HUES6 (cell line): ENCODE measurements around the gene ARHGAP8.
"Not testable (repeated sequence)": the region's sequence is repeated elsewhere in the genome, so short reads cannot be mapped to it uniquely, and the experiment has no call there.

Experiments used
- H3K27ac ChIP-seq: 2 replicates; pipeline ENCODE4 v1.7.0; 2013; ENCODE audit warnings: low read depth, mild to moderate bottlenecking, low read length, inconsistent platforms
- H3K27me3 ChIP-seq: 2 replicates; pipeline ENCODE4 v1.6.1; 2013; ENCODE audit warnings: low read length; ENCODE audit not compliant: control insufficient read depth, insufficient read depth
- H3K36me3 ChIP-seq: 2 replicates; pipeline ENCODE4 v1.6.1; 2013; ENCODE audit warnings: low read length; ENCODE audit not compliant: control insufficient read depth, insufficient read depth
- H3K4me1 ChIP-seq: 2 replicates; pipeline ENCODE4 v1.6.1; 2013; ENCODE audit warnings: low read length; ENCODE audit not compliant: control insufficient read depth, insufficient read depth
- H3K4me3 ChIP-seq: 2 replicates; pipeline ENCODE4 v1.5.1; 2013; ENCODE audit warnings: low read depth, low read length
- H3K9ac ChIP-seq: one replicate; pipeline ENCODE4 v1.6.1; 2013; ENCODE audit warnings: mild to moderate bottlenecking, low read length
- H3K9me3 ChIP-seq: 2 replicates; pipeline ENCODE4 v1.6.1; 2013; ENCODE audit warnings: low read depth, low read length; ENCODE audit not compliant: control insufficient read depth, insufficient read depth

ARHGAP8 gene

DNA sequence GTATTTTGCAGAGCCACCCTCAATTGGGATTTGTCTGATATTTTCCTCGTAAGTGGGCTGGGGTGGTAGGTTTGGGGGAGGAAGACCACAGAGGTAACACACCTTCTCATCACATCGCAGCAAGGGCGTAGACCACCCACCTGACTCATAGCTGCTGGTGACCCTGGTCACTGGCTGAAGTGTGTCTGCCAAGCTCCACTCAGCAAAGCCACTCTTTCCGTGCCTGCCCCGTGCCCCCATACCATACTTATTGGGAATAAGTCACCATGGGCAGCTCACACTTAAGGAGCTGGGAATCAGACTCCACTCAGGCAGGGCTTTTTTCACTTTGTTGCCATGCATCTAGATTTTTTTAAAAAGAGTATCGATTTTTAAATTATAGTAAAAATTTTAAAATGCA is 145.9 kb downstream of the ARHGAP8 start:
- Histone ChIP-seq H3K27ac (no peak overlapping the region), H3K9ac (no peak overlapping the region), H3K4me3 (no peak overlapping the region), H3K9me3 (peaks cover 19% of the 10 kb centered on the region), H3K27me3 (no peaks in the 10 kb centered on the region), H3K4me1 (no peaks in the 10 kb centered on the region), H3K36me3 (peaks cover 35% of the 10 kb centered on the region)

DNA sequence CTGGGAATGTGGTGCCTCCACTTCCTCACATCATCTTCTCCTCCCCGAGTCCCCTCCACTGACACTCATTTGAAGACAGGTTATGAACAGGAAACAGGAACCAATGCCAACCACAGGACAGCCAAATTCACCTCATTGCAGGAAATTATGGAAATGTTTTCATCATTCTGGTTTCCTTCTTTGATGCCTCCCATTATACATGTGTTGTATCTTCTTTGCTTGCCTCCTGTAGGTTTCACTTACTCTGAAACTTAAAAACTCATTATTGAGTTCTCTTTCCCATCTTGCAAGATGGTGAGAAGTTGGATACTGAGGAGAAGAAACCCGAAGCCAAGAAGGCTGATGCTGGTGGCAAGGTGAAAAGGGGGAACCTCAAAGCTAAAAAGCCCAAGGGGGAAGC is 148.9 kb downstream of the ARHGAP8 start:
- Histone ChIP-seq H3K9me3 (peaks cover 19% of the 10 kb centered on the region), H3K27me3 (no peaks in the 10 kb centered on the region), H3K27ac (no peak overlapping the region), H3K36me3 (peaks cover 34% of the 10 kb centered on the region), H3K4me1 (no peaks in the 10 kb centered on the region), H3K9ac (no peak overlapping the region), H3K4me3 (no peak overlapping the region)

DNA sequence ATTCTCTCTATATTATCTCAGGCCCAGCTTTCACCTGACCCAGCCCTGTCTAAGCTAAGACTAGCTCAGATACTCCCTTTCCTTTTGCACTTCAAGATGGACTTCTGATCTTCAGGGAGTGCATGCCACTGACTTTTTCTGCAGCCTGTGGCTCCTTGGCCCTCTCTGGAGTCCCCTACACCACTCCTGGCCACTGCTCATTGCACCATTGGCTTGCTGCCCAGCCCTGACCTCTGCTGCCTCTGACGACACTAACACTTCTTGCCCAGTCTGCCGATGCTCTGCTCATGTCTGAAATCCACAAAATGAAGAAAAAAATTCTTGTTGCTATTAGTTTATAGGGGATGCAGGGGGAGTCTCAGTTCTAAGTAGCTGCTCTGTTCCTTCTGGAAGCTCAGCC is 150.8 kb downstream of the ARHGAP8 start:
- not testable (repeated sequence) for H3K4me3 ChIP-seq, H3K27me3 ChIP-seq, H3K9ac ChIP-seq, H3K4me1 ChIP-seq, H3K27ac ChIP-seq
- Histone ChIP-seq H3K36me3 (peaks cover 51% of the 10 kb centered on the region), H3K9me3 (peaks cover 19% of the 10 kb centered on the region)

DNA sequence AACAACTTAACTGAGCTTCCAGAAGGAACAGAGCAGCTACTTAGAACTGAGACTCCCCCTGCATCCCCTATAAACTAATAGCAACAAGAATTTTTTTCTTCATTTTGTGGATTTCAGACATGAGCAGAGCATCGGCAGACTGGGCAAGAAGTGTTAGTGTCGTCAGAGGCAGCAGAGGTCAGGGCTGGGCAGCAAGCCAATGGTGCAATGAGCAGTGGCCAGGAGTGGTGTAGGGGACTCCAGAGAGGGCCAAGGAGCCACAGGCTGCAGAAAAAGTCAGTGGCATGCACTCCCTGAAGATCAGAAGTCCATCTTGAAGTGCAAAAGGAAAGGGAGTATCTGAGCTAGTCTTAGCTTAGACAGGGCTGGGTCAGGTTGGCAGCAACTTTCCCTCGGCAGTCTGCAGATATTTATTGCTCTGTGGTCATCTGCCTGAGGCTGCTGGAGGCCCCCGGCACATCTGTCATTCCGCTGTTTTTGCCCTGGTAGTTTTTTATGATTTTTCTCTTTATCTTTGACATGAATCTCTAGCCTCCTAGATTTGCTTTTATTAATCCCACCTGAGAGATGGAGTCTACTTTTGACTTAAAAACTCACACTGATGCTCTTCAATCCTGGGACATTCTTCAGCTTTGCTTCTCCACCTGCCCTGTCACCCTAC is 152.2 kb downstream of the ARHGAP8 start:
- H3K9ac ChIP-seq, H3K4me3 ChIP-seq, H3K27me3 ChIP-seq, H3K27ac ChIP-seq, H3K4me1 ChIP-seq: not testable (repeated sequence)
- Histone ChIP-seq H3K36me3 (peaks cover 62% of the 10 kb centered on the region), H3K9me3 (peaks cover 19% of the 10 kb centered on the region)

DNA sequence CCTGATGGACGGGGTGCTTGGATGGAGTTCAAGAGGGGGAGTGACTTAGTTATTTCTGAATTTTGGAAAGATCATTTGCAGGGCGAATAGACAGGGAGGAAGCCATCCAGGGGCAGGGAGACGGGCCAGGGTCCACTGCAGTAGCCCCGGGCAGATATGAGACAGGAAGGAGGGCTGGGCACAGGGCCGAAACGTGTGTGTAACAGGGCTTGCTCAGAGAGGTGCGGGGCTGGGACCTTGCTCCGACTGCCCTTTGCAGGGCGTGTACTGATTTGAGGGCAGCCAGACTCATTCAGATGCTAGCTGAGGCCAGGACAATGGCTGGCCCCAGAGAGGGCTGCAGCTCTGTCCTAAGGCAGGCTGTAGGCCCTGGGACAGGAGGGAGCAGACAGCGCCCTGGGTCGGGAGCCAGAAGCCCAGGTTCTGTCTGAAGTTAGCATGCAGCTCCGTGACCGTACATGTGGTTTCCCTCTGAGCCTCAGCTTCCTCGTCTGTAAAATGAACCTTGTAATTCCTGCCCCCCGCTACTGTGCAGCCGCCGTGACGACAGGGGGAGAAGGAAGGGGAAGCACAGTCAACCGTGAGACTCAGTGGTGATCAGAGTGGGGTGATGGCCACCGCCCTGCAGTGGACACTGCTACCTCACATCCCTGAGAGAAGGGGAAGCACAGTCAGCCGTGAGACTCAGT is 154.0 kb downstream of the ARHGAP8 start:
- no peak overlapping the region for H3K27ac ChIP-seq
- H3K9ac ChIP-seq, result no peak overlapping the region
- peaks cover 70% of the 10 kb centered on the region for H3K36me3 ChIP-seq
- peaks cover 18% of the 10 kb centered on the region for H3K9me3 ChIP-seq
- no peak overlapping the region for H3K4me3 ChIP-seq
- H3K27me3 ChIP-seq, result no peaks in the 10 kb centered on the region
- no peaks in the 10 kb centered on the region for H3K4me1 ChIP-seq

DNA sequence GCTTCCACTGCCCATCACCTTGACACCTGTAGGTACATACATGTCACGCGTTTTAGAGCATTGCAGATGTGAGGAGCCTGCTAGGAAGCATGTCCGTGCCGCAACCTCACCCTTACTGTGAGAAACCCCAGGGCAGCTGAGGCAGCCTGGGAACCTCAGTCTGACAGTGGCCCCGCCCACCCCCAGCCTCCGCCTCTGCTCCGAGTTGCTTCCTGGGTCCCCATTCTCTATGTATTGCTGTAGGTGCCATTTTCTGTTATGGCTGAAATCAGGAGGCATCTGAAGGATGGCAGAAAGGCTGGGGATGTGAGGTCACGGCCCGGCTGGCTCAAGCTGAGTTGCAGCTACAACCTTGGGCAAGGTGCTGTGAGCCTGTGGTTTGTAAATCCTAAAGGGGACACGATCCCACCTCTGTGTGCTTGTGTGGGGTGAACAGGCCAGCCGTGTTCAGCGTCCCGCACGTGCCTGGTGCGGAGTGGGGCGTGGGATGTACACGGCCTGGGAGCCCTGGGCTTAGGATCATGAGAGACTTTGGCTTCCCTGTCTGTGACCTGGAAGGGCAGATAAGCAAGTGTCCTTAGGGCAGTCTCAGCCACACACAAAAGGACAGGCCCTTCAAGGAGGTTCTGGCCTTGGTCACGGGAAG is 154.7 kb downstream of the ARHGAP8 start:
- Histone ChIP-seq H3K4me1 (no peaks in the 10 kb centered on the region), H3K4me3 (no peak overlapping the region), H3K27ac (no peak overlapping the region), H3K27me3 (no peaks in the 10 kb centered on the region), H3K9me3 (peaks cover 18% of the 10 kb centered on the region), H3K36me3 (peaks cover 70% of the 10 kb centered on the region), H3K9ac (no peak overlapping the region)

DNA sequence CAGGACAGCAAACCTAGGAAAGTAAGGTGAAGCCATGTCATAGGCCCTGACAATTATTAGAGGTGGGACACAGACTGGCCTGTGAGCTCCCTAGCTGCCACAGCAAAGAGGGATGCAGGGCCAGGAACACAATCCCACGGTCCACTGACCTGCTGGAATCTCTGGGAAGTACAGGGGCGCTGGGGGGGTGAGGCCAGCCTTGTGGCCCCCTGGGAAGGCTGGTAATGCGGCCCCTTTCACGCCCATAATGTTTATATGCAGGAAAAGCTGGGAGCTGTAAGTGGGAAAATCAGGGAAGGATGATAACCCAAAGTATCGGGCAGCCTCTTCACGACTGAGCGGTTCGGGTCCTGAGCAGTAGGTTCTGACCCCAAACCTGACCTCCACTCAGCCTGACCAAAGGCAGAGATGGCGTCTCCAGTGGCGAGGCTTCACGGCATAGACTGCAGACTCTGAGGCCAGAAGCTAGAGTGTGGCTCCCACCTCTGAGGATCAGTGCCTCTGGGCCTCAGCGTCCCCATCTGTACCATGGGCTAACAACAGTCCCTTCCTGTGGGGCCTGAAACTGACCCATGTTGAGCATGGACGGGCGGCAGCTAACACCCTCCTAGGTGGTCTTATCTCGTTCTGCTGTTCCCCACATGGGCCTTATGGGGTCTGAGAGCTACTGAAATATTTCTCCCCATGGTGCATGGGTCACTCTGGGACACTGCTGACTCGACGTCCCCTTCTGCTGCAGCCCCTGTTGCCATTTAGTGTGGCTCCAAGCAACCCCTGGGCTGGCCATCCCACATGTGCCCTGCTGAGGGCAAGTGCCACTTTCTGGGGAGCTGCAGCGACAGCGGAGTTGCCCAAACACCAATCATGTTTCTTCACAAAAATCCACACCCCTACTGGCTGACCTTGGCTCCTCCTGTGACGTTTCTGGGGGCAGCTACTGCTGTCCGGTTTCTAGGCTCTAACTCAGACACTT is 155.7 kb downstream of the ARHGAP8 start:
- Histone ChIP-seq H3K4me3 (no peak overlapping the region), H3K27ac (no peak overlapping the region), H3K27me3 (no peaks in the 10 kb centered on the region), H3K9ac (no peak overlapping the region), H3K9me3 (peaks cover 22% of the 10 kb centered on the region), H3K4me1 (no peaks in the 10 kb centered on the region), H3K36me3 (peaks cover 74% of the 10 kb centered on the region)

DNA sequence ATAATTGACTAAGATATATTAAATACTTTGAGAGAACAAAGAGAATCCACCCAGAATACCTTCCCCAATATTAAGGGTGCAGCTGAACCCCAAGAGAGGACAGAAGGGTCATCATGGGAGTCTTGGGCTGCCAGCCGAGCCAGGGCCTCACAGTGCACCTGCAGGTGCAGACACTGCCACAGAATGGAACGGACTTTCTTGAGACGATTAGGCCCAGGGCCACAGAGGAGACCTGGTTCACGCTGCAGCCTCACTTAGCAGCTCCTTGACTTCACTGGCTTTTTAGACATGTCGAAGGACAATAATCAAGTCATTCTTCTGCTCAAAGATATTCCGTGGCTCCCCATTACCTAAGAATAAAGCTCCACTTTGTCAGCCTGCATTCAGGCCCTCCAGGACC is 156.9 kb downstream of the ARHGAP8 start:
- Histone ChIP-seq H3K4me1 (no peaks in the 10 kb centered on the region), H3K36me3 (peaks cover 84% of the 10 kb centered on the region), H3K9me3 (peaks cover 28% of the 10 kb centered on the region), H3K9ac (no peak overlapping the region), H3K27ac (no peak overlapping the region), H3K4me3 (no peak overlapping the region), H3K27me3 (no peaks in the 10 kb centered on the region)
